ENCODE results near the gene RNF113B. TPM values are rescaled to one million over a fixed set of nuclear protein-coding genes. Genes with fewer than 3 reads are reported as not detected.
A peak's percentile ranks its signal among the peaks of the same experiment; 100 is the strongest.

RNF113B gene
- total and polyA plus RNA-seq, 2 of the 4 experiments (the other 2 are of a cell fraction): not detected

DNA sequence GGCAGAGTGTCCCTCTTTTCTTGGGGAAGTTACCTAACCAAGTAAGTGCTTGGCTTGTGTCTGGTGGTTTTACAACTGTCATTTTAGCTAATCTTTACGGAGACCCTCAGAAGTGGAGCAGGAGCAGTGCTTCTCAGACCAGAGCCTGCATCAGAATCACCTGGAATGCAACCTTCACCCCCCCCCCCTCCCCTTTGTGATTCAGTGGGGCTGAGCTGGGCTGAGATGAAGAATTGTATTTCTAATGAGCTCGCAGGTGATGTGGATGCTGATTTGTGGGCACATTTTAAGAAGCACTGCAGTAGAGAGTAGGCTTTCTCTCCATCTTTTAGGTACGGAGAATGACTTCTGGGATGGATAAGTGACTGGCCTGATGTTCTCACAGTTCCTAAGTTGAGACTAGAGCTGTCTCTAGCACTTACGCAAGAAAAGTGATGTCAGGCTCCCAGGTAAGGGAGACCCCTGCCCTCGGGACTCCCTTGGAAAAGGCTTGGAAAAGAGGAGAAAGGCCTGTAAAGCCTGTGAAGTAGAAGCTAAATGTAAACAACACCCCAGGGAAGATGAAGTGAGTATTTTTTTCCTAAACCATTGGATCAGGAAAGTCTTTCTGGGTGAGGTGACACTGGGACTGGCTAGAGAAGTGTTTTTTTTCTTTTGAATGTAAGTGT is 23.3 kb upstream of the RNF113B start (continued):
- TF ChIP-seq CHD1 (IDR thresholded peaks at IDR 0.05; ENCODE audit: low read depth, low read length): no peak

DNA sequence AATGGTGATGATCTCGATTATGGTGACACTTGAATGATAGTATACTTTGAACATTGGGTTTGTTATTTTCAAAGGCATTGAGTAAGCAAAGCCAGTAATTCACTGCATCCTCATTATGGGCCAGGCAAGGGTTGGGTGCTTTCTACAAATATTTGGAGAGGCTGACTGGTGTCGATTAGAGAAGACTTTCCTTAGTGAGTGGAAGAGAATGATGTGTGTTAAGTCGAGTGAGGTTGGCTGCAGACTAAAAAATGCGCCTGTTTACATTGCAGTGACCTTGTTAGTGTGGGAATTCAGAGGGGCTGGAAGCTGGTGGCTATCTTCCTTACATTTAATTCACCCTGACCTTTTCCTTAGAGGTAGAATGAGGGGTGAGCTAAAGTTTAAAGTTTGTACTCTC is 22.4 kb upstream of the RNF113B start:
- Histone ChIP-seq H3K4me2 (ENCODE audit: low read depth, low read length) (peak overlapping the region; percentile 15; the same call in 1 of the 2 replicates), H3K9me3 (ENCODE audit: control insufficient read depth, insufficient read depth, low read length) (peaks cover 3% of the 10 kb centered on the region), H3K27ac (ENCODE audit: insufficient read depth, low read length) (peak overlapping the region; percentile 45; the same call in 1 of the 2 replicates), H3K4ac (ENCODE audit: low read depth, low read length) (no peak overlapping the region), H4K91ac (ENCODE audit: insufficient read depth, low read depth, low read length) (no peak overlapping the region), H2AK5ac (ENCODE audit: low read depth, low read length) (no peak overlapping the region), H2AFZ (replicated peaks; ENCODE audit: low read length, poor library complexity) (no peak overlapping the region), H3K27me3 (ENCODE audit: control insufficient read depth, insufficient read depth, low read length) (no peaks in the 10 kb centered on the region), H3K18ac (ENCODE audit: low read depth, low read length) (no peak overlapping the region; the same call in 1 of the 2 replicates), H3K4me3 (ENCODE audit: insufficient read depth, low read depth, low read length) (no peak overlapping the region), H3K4me1 (ENCODE audit: control insufficient read depth, insufficient read depth, low read length) (peaks cover 26% of the 10 kb centered on the region), H3K14ac (replicated peaks; ENCODE audit: low read depth, low read length) (no peak overlapping the region), H3K23ac (ENCODE audit: low read depth, low read length) (peak overlapping the region; percentile 91; the same call in 1 of the 2 replicates), H2BK15ac (ENCODE audit: low read depth, low read length) (no peak overlapping the region), H4K5ac (ENCODE audit: low read depth, low read length) (peak overlapping the region; percentile 67; the same call in 1 of the 2 replicates), H2BK120ac (ENCODE audit: low read depth, low read length) (peak overlapping the region; percentile 72; the same call in 1 of the 2 replicates), H4K8ac (ENCODE audit: low read depth in 2 of 2, low read length in 2 of 2) (peak overlapping the region; percentile 15 to 78; a peak in 2 of 4 replicates), H3K56ac (ENCODE audit: extremely low read depth, insufficient read depth, low read length) (peak overlapping the region; percentile 50; the same call in 1 of the 2 replicates), H2AK9ac (replicated peaks; ENCODE audit: low read depth, low read length, poor library complexity) (no peak overlapping the region), H3K36me3 (ENCODE audit: control insufficient read depth, insufficient read depth, low read length) (peaks cover 6% of the 10 kb centered on the region), H4K20me1 (ENCODE audit: insufficient read depth, low read length) (peaks cover 29% of the 10 kb centered on the region), H3K9ac (ENCODE audit: low read depth, low read length) (no peak overlapping the region), H3K9me1 (ENCODE audit: insufficient read depth, low read length) (peaks cover 27% of the 10 kb centered on the region), H3K79me1 (ENCODE audit: low read depth in 1 of 2, low read length in 2 of 2) (peaks cover 55 to 83% of the 10 kb centered on the region in 2 experiments), H2BK20ac (ENCODE audit: low read depth, low read length) (0 out of 2 replicates have a peak overlapping the region, but pooled peaks have one; percentile 1), H2BK5ac (ENCODE audit: low read depth, low read length, poor library complexity, severe bottlenecking) (peak overlapping the region; percentile 69)
- BruUV-seq (replicated peaks): no TSS peak
- dilution Hi-C loops (cut with HindIII; ENCODE audit: low sequenced_read_pairs, unreplicated experiment): no loop called here
- POLR2A ChIA-PET (ENCODE audit: unreplicated experiment): no interaction called here
- DNase-seq (peak; percentile 54), ATAC-seq (ENCODE audit: low read depth) (peak; percentile 70)
- CTCF ChIA-PET: no interaction called here
- intact Hi-C loops (cut with micrococcal nuclease): loop anchor here (10.0 kb wide), 1 partner anchor 1065 kb away; no protein-coding TSS in a partner anchor
- 33% methylated on average over 1 of the region's 4 CpGs; no CpG with 5 or more reads in 1 of the 2 experiments for WGBS, 2 experiments (ENCODE audit: extremely low coverage in 2 of 2, insufficient read length in 1 of 2)
- in situ Hi-C loops (cut with MboI; ENCODE audit: low sequenced_read_pairs): no loop called here
- TF ChIP-seq, protein P1, sequence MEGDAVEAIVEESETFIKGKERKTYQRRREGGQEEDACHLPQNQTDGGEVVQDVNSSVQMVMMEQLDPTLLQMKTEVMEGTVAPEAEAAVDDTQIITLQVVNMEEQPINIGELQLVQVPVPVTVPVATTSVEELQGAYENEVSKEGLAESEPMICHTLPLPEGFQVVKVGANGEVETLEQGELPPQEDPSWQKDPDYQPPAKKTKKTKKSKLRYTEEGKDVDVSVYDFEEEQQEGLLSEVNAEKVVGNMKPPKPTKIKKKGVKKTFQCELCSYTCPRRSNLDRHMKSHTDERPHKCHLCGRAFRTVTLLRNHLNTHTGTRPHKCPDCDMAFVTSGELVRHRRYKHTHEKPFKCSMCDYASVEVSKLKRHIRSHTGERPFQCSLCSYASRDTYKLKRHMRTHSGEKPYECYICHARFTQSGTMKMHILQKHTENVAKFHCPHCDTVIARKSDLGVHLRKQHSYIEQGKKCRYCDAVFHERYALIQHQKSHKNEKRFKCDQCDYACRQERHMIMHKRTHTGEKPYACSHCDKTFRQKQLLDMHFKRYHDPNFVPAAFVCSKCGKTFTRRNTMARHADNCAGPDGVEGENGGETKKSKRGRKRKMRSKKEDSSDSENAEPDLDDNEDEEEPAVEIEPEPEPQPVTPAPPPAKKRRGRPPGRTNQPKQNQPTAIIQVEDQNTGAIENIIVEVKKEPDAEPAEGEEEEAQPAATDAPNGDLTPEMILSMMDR (conservative IDR thresholded peaks at IDR 0.05; ENCODE audit: low read depth, low read length): no peak
- TF ChIP-seq, protein P2, sequence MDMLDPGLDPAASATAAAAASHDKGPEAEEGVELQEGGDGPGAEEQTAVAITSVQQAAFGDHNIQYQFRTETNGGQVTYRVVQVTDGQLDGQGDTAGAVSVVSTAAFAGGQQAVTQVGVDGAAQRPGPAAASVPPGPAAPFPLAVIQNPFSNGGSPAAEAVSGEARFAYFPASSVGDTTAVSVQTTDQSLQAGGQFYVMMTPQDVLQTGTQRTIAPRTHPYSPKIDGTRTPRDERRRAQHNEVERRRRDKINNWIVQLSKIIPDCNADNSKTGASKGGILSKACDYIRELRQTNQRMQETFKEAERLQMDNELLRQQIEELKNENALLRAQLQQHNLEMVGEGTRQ (IDR thresholded peaks at IDR 0.05; ENCODE audit: low read depth, low read length): no peak
- no peak for TF ChIP-seq NFE2L2 (IDR thresholded peaks at IDR 0.05; ENCODE audit: low read depth, low read length)
- TF ChIP-seq MAFK (IDR thresholded peaks at IDR 0.05; ENCODE audit: low read depth, low read length): no peak
- TF ChIP-seq MAZ (IDR thresholded peaks at IDR 0.05; ENCODE audit: borderline replicate concordance, low read depth, low read length): no peak
- TF ChIP-seq SMC3 (IDR thresholded peaks at IDR 0.05; ENCODE audit: low read depth, low read length): no peak
- TF ChIP-seq RFX5 (IDR thresholded peaks at IDR 0.05; ENCODE audit: low read depth, low read length): no peak
- no peak for TF ChIP-seq CHD1 (IDR thresholded peaks at IDR 0.05; ENCODE audit: low read depth, low read length)
- TF ChIP-seq POLR2A (IDR thresholded peaks at IDR 0.05; ENCODE audit: low read depth, low read length): no peak
- no peak for TF ChIP-seq BHLHE40 (IDR thresholded peaks at IDR 0.05; ENCODE audit: low read depth, low read length)
- TF ChIP-seq RAD21 (IDR thresholded peaks at IDR 0.05; ENCODE audit: low read length): no peak
- TF ChIP-seq MXI1 (IDR thresholded peaks at IDR 0.05; ENCODE audit: borderline replicate concordance, low read depth, low read length): no peak
